ENCODE data around the gene PTH2.

- TF ChIP-seq, protein P1, sequence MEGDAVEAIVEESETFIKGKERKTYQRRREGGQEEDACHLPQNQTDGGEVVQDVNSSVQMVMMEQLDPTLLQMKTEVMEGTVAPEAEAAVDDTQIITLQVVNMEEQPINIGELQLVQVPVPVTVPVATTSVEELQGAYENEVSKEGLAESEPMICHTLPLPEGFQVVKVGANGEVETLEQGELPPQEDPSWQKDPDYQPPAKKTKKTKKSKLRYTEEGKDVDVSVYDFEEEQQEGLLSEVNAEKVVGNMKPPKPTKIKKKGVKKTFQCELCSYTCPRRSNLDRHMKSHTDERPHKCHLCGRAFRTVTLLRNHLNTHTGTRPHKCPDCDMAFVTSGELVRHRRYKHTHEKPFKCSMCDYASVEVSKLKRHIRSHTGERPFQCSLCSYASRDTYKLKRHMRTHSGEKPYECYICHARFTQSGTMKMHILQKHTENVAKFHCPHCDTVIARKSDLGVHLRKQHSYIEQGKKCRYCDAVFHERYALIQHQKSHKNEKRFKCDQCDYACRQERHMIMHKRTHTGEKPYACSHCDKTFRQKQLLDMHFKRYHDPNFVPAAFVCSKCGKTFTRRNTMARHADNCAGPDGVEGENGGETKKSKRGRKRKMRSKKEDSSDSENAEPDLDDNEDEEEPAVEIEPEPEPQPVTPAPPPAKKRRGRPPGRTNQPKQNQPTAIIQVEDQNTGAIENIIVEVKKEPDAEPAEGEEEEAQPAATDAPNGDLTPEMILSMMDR (IDR thresholded peaks at IDR 0.05) = no peak
- no peak for TF ChIP-seq POLR2A (IDR thresholded peaks at IDR 0.05)
These were observed 18.7 kb upstream of the PTH2 start for GRCh38 chr19:49441960-49442350.
